KG1 (cell line): ENCODE data around the gene MYOG.

Experiments used
- DNase-seq: peaks from one replicate; lab custom pipeline; 2025; lab: John Stamatoyannopoulos, UW

The MYOG gene

GRCh38 chr1:203085528-203086406, at the start of gene MYOG:
Gene MYOG, minus strand, starts transcription at chr1:203086012. Its CDS starts 51 bp downstream, at chr1:203085961.
- no peak for DNase-seq

DNA sequence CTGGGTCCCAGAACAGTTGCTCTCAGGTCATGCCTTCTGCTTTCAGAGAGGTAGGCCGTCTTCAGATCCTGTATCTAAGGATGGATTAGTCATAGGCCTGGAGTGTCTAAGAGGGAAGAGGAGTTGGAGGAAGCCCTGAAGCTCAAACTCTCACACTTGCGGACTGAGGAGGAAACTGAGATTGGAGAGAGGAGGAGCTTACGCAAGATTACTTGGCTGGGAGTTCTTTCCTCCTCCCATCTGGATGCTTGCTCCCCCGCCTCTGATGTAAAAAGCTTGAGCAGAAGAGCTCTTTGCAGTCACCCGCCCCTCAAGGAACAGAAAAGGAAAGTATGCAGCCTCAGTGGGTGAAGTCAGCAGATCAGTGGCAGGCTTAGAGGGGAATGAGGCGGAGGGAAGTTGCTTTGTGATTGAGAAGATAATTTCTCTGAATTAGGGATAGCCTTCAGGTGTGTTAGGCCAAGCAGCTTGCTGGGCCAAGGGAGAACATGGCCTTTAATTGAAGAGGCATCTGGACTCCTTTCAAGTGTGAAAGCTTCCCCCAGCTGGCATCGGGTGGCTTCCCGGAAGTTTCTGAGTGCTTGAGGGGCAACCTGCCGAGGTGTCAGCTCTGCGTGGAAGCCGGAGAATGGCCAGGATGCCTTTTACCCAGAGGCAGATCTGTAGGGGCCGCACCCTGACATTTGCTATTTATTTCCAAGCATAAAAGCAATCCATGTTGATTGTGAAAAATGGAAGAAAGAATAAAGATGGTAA, 48.3 kb upstream of the MYOG start:
- no peak for DNase-seq

- DNase-seq: no peak
Measured at GRCh38 chr1:203131548-203132200, 45.9 kb upstream of the MYOG start.

DNA sequence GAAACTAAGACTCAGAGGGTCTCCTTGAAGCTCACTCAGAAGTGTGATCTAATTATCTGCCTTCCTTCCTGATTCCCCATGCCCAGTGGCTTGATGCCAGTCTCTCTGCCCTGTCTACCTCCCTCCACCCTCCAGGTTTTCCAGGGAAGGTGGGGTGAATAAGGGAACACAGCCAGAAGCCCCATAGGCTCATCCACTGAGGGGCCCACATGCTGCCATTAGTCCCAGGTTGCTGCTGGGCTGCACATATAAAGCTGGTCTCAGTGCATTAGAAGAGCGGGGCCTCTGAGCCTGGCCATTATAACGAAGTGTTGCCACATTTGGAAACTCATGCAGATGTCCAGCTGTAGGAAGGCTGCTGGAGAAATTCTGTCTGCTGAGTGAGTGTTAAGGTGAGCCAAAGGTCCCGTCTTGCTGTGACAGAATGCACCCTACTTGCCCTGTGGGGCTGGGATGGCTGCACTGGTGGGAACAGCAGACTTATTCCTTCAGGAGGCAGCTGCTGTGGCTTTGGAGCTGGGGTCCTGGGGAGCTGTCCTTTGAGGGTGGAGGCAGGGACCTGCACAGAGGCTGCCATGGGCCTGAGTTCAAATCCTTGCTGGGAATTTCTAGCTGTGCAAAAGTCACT, 44.7 kb upstream of the MYOG start:
- DNase-seq: no peak

DNA sequence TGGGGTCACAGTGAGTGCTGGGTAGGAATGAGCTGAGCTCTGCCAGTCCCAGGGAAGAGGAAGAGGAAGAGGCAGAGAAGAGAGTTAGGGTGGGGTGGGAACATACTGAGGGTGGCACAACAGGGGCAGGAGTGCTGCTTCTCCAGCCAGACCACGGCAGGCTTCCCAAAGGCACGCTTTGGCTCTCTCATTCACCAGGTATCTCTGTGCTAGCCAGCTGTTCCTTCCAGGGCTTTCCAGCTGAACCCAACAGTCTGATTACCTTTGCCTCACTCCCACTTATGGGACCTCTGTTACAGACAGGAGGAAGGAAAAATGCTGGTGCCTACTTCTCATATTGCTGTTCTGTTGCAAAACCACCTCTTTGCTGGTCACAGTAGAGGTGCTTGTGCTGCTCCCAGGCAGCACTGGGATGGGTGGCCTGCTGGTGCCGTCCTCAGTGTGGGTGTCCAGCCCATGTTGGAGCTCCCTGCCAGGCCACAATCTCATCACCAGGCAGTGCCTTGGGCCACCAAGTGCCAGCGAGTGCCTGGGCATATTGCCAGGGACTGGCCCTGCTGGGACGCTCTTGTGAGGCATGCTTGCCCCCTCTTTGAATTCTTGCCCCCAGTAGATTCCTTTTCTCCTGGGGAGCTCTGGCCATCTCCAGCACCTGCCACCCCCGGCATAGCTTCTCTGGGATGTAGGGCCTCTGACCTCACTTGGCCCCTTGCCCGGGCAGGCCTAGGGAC, 43.9 kb upstream of the MYOG start:
- no peak for DNase-seq

GRCh38 chr1:203128716-203129500, 43.1 kb upstream of the MYOG start:
- no peak for DNase-seq

GRCh38 chr1:203128431-203128715, 42.6 kb upstream of the MYOG start:
- no peak for DNase-seq

- DNase-seq: no peak
Measured at GRCh38 chr1:203127666-203128430, 42.0 kb upstream of the MYOG start, which contains the start of gene ADORA1. Gene ADORA1, plus strand, starts transcription at chr1:203127726. Its CDS starts 1,116 bp downstream, at chr1:203128842.

GRCh38 chr1:203126866-203127665, 41.3 kb upstream of the MYOG start:
- no peak for DNase-seq

GRCh38 chr1:203126151-203126865, 40.5 kb upstream of the MYOG start:
- no peak for DNase-seq

- no peak for DNase-seq
Measured at GRCh38 chr1:203124546-203125317, 38.9 kb upstream of the MYOG start.

DNA sequence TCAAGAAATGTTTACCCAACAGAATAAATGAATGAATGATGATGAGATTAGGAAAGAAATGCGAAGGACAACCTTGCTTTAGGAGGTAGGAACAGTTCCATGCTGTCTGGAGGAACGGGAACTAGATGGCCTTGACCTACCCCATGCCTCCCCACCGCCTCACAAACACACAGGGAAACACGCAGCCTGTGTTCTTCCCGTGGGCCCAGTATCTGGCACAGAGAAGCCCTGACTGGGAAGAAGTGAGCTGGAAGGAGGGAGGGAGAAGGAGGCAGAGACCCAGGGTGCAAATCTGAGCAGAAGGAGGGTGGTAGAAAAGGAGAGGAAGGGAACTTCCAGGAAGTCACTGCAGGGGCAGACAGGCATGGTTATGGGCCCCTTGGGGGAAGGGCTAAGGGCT, 38.2 kb upstream of the MYOG start:
- no peak for DNase-seq

DNA sequence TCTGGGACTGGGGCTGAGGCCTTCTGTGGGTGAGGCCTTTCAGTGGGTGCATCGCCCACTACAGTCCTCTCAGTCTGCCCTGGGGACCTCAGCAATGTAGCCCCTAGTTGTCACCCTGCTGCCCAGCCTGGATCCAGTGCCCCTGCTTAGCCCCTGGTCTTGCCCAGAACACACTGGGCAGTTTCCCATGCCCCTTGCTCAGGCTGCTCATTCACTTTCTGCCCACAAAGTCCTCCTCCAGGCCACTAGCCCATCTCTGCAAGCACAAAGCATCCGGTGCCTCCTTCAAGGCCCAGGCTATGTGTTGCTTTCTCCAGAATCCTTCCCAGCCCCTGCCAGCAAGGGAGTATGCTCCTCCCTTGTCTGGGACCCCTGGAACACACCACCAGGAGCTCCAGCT, 36.3 kb upstream of the MYOG start:
- DNase-seq: no peak

- DNase-seq: no peak
Measured at GRCh38 chr1:203121186-203122015, 35.6 kb upstream of the MYOG start.

- no peak for DNase-seq
Measured at GRCh38 chr1:203120325-203121153, 34.7 kb upstream of the MYOG start.
